Peyer's patch (tissue), 4 donors: ENCODE measurements around the gene CDKL1.

Experiments used
- POLR2A ChIP-seq, 2 donors: fragments of 450-650 bp; IDR thresholded peaks; one replicate each; pipeline ENCODE4 v1.5.1; 2017; ENCODE audit warnings: antibody characterized with exemption in 2 of 2, mild to moderate bottlenecking in 2 of 2, moderate library complexity in 2 of 2
- TF ChIP-seq, protein P1 (sequence below), 6 experiments: fragments of 450-650 bp in 4 of 6; fragments of 200-600 bp in 2 of 6; sonication (generic) in 1 of 6; IDR thresholded peaks; one replicate each; pipeline ENCODE4 v1.5.1; 2017 to 2019; ENCODE audit warnings: antibody characterized with exemption in 6 of 6, mild to moderate bottlenecking in 3 of 6, moderate library complexity in 1 of 6

DNA sequence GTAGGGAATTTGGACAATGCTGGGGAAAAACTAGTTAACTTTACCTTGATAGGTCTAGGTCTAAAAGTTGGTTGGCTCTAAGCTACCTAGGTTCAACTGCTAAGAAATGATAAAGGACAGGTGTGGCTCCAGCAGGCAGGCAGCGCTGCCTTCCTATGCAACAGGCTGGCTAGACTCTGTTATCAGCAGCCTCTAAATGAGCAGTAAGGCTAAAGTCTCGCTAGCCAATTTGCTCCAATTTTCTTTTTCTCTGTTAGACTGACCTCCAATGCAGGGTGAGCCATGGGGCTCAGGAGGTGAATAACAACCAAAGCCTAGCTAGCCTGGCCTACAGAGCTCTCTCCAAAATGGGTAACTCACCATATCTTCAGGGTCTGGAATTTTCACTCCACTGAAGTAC is 58.1 kb downstream of the CDKL1 start:
- TF ChIP-seq, protein P1, sequence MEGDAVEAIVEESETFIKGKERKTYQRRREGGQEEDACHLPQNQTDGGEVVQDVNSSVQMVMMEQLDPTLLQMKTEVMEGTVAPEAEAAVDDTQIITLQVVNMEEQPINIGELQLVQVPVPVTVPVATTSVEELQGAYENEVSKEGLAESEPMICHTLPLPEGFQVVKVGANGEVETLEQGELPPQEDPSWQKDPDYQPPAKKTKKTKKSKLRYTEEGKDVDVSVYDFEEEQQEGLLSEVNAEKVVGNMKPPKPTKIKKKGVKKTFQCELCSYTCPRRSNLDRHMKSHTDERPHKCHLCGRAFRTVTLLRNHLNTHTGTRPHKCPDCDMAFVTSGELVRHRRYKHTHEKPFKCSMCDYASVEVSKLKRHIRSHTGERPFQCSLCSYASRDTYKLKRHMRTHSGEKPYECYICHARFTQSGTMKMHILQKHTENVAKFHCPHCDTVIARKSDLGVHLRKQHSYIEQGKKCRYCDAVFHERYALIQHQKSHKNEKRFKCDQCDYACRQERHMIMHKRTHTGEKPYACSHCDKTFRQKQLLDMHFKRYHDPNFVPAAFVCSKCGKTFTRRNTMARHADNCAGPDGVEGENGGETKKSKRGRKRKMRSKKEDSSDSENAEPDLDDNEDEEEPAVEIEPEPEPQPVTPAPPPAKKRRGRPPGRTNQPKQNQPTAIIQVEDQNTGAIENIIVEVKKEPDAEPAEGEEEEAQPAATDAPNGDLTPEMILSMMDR (IDR thresholded peaks at IDR 0.05), result peak in 2 of 6 experiments; percentile 31 to 32
- no peak for TF ChIP-seq POLR2A (IDR thresholded peaks at IDR 0.05)
